HG02870 (cell line): ENCODE measurements around the gene YIPF5.

ENCODE experiments used
- ATAC-seq: cut with Tn5 transposase; IDR thresholded peaks from one replicate; pipeline ENCODE4 v1.9.1; 2021; ENCODE audit warnings: mild to moderate bottlenecking, moderate library complexity; ENCODE audit not compliant: unreplicated experiment

Gene YIPF5

DNA sequence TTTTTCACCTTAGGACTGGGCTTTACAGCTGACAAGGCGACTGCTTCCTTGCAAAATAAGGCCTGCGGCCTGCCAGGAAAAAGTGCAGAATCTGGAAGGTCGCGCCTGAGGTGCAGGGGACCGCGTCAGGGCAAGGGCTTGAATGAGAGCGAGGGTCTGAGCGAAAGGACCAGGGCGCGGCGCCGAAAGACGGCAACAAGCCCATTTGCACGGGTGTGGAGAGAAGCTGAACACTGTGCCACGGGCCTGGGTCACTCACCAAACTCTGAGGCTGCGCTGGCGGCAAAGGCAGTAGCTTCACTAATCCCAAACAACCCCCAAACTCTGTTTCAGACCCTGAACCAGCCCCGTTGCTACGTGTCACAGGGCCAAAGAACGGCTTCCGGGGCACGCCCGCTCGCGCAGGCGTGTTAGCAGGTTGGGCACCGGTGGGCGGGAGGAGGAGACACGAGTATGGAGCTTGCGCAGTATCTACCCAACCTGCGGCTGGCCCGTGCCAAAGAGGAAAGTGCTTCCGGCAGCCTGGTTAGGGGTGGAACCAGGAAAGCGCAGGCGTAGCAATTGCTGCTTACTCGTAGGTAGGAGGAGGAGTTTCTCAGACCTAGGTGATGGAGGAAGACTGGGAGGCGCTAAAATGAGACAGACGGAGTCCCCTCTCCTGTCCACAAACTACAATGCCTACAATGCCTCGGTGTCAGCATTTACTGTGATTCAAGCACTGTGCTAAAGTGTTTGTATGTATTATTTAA, at the start of gene YIPF5, which contains the start of gene KCTD16:
Gene YIPF5, minus strand, starts transcription at position 384 of the 749 bp plus-strand sequence. CDS start 704 bp downstream, outside the sequence.
Gene KCTD16, plus strand, starts transcription at position 598 of the 749 bp plus-strand sequence.
- peak; percentile 99 for ATAC-seq

DNA sequence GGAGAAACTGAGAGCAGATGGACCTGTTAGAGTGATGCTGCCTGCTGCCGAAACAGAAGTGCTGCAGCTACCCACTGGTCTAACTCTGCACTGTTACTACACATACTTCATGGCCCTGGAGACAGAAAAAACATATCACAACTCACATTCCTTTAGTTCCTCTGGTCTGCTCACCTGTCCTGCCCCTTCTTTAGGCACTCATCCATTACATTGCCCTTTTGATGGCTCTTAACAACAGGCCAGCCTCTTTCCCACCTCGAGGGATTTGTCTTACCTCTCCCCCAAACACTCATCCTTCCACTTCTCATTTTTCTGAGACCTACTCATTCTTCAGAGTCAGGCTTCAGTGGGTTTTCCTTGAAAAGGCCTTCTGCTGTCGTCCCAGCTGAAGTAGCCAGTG, 49.4 kb upstream of the YIPF5 start:
- no peak for ATAC-seq

DNA sequence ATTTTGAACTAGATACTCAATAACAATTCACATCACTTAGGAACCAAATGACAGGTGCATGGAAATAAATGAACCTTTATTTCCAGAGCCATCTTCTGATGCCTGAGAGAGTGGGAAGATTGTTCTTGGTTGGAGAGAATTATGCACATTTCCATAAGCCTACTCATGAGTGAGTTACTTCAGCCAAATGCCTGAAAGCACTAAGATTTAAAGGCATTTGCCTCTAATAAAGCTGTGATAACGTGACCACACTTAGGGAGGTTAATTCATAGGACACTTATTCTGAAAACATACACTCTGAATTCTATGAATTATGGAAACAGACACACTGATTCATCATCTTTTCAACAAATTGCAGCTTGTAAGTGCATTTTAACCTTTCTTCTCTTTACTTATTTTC, 40.2 kb upstream of the YIPF5 start:
- no peak for ATAC-seq

DNA sequence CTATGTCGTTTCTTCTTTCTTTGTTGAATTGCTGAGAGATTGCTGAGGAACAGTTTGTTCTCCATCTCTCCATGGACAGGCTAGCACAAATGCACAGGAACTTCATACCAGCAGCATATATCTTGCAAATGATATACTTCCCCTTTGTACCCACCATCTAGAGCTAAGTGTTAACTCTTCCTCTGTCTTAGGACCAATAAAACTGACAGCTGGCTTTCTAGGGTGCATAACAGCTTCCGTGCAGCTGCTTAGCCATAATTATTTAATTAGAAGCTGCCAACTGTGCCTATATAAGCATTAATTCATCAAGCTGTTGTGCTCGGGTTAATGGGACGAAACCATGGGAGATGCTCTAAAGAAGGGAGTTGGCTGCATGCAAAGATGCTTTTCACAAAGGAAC, 38.9 kb upstream of the YIPF5 start:
- ATAC-seq: no peak

DNA sequence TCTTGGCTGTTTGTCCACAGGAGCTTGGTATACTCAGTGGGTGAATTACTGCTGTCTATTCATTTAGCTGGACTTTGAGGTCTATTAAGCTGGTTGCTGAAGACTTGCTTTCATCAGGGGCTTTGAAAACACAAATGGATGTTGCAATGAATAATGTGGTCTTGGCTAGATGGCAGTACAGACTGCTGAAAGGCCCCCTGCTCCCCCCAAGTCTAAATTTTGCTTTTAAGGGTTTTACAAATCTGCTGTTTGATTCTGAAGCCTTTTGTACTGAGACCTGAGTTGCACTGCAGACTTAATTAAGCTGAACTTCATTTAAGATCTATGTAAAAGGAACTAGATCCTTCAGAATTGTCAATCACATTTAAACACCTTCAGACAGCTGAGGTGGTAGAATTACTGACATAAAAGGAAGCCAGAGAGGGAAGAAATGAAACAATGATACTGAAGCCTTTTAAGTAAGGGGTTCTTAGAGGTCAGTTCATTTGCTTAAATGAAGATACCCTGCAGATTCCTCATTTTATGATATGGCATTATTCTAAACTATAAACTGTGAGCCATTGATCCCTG, 37.5 kb upstream of the YIPF5 start:
- ATAC-seq: no peak

DNA sequence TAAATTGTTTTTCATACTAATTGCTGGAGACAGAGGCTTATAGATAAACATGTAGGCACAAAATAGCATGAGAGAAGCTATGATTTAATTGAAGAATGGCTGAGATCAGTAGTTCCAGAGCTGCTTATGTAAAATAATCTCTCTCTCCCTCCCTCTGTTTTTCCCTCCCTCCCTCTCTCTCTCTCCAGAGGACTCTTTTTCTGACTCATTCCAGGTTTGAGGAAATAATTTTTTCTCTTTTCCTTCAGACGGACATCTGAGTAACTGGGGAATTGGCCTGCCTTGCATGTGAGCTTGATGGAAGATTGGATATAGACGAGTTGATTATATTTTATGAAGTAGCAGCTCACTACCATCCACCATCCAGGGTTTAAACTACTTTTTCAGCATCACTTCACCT, 35.7 kb upstream of the YIPF5 start:
- ATAC-seq: no peak

DNA sequence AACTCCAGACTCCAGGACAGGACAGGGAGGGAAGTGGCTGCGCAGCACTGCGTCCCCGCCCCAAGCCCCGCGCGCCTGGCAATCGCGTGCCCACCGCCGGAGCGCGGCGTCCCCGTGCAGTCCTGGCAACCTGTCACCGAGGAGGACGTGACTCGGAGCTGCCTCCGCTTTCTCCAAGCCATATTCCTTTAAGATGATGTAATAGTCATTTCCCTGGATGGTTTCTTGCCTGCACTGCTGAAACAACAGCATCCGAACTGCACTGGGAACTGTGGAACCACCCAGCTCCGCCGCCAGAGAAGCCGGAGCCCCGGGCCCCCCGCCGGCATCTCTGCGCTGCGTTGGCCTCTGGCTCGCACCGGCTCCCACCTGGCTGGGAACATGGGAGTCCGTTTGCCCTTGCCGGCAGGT, 34.7 kb upstream of the YIPF5 start:
- no peak for ATAC-seq

DNA sequence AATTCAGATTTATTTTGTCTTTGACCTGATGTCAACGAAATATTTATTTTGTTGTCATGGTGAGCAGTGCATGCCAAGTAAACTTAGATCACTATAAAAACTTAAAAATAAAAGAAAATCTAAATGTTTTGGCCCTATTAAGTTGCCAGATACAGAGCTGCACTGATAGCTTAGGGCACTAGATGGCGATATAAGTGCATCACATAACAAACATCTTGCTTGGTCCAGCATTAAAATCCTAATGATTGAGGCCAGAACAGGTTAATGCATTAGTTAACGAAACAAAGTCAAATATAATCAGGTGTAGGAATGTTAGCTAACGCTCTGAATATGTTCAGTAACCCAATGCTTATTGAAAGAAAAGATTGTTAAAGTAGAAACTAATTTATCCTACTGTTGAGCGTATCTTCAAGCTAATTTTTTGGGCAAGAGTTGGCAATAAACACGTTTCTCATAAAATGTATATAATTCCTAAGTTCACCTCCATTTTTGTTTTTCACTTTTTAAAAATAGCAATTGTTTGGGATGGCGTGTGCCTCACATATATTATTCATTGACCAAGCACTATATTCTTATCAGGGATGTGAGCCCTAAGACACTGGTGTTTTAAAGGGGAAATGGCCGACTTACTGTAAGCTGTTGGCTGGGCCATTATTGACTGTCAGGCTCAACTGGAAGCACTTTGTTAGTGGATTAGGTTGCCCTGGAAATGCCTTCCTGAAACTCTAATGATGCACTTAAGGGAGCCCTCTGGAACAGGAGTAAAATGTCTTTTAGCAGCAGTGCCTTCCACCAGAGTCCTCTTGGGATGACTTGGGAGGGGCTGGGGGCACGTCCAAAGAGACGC, 33.5 kb upstream of the YIPF5 start:
- peak; percentile 80 for ATAC-seq

DNA sequence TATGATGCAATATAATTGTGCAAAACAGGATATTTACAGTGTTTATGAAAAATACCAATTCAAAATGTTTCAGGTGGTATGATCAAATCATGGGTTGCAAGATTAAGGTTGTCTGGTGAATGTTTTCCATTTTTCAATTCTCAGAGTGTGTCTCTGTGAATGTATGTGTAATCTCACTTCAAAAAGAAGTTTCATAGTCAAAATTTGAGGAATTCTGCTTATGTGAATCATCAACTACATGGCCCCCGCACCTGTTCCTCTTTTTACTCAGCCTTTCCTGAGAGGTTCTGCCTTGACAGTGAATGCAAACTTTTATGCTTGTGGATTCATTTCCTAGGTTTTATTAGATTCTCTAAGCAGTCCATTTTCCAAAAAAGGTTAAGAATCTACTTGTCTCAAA, 32.3 kb upstream of the YIPF5 start:
- ATAC-seq: no peak

DNA sequence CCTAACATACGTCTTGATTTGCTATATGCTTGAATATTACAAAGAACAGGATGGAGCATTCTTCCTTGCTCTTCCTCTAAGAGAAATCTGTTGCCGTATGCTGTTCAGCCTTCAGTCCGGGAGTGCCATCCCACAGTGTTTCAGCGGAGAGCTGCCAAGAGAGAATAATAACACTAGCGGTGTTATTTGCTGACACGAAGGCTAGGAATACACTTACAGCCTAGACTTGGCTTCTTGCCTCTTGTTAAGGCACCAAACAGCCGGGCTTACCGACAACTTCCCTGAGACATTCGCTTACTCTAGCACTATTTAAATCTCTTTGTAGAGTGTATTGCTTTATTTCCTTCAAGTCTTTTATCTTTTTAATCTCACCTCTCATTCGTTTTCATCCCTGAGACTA, 31.6 kb upstream of the YIPF5 start:
- ATAC-seq: no peak

DNA sequence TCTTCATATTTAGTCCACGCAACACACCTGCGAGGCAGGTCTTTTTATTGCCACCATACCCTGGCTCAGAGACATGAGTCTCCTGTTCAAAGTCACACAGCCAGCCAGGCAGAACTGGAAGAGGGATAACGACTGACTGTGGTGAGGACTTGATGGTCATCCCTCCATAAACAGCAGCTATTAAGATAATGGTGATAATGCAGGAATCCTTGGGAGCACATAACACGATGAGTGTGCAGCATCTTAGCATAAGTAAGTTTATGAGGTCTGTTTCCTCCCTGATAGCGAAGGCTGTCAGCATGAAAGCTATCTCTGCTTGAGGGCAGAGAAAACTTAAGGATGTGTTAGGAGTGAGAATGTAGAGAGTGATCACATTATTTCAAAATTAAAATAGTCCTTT, 31.1 kb upstream of the YIPF5 start:
- ATAC-seq: no peak

DNA sequence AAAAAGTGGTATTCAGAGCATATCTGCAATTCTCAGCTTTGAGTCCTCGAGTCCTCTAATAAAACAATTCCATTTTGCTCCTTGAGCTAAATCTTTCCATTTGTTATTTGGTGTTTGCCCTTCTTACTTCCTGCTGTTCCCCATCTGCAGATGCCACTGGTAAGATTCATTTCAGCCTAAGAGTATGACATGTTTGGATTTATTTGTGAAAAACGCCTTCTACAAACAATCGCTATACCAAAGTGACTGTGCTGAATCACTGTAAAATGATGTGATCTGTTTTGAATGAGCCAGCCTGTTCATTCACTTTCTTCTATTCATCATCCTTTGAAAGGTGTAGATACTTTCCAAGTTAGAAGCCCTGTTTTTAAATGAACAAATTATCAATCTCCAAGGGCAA, 27.9 kb upstream of the YIPF5 start:
- ATAC-seq: no peak

DNA sequence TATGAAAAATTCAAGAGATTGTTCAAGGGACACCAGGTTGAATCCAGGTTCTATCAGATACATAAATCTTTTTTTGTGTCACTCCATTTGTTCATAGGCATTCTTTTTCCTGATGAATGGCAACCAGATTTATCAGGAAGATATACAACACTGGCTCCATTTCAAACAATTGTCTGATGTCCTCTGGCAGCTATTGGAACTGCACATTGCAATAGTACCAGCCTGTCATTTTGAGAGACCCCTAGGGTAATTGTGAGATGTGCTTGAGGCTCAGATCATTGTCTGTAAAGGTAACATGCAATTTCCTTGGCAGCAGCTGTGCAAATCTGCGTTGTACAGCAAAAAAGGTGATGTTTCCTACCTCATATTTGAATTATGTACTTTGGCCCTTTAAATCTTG, 26.2 kb upstream of the YIPF5 start:
- no peak for ATAC-seq

DNA sequence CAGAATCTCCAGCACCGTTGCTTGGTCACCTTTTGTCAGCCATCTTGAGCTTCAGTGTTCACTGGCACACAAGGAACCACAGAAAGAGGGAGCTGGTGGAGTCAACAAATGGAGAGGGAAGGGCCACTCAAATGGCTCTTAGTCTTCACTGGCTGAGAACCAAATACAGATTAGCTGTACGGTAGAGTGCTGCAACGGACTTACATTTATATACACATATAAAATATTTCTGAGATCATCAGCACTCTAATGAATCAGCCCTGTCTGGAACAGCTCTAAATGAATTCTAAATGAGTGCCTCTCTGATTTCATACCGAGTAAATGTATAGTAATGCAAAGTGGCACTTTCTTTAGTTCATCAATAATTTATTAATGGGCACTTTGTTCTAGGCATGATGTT, 25.0 kb upstream of the YIPF5 start:
- ATAC-seq: no peak

DNA sequence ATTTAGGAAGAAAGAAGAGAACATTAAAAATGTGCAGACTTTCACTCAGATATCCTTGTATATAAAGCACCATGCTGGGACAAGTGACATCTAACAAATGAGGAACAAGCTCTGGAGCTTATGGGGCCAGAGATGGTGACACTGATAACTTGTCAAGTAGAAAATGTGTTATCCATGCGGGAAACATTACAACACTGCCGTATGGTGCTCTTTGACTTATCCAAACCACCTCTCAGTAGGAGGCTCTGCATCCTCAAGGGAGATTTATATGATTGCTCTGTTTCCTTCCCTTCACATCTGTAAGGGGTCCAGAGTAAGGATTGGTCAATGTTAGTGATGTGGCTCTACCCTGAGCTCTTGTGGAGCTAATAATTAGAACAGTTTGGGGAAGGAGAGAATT, 23.7 kb upstream of the YIPF5 start:
- no peak for ATAC-seq

DNA sequence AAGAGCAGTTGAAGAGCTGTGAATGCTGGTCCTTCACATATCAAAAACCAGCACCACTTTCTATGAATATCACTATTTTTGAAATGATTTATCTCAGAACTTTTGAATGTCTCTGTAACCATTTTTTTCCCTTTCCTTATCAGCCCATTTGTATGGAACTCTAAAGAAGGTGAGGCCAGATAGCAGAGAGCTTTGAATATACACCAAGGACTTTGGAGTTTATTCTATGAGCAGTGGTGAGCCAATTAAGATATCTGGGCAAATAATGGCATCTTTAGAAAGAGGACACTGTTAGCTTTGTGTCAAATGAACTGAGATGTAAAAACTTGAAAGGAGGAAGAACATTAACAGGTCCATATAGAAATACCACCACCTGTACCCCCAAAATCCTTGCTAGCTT, 22.2 kb upstream of the YIPF5 start:
- no peak for ATAC-seq

DNA sequence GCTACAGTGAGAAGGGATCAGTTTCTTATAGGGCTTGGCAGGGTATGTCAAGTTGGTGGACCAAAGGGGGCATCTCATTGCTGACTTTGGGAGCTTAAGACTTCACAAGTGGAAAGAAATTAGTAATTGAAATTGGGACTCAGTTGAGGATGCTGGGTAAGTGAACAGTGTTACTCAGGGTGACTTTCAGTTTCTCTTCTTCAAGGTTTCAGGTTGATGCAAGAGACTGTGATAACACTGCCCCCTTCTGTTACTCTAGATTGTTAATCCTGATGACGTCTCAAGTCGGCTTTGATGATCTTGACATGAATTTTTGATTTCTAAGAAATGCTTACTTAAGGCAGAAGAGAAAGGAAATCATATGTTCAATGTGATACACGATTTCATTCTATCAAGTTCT, 21.5 kb upstream of the YIPF5 start:
- peak; percentile 87 for ATAC-seq

DNA sequence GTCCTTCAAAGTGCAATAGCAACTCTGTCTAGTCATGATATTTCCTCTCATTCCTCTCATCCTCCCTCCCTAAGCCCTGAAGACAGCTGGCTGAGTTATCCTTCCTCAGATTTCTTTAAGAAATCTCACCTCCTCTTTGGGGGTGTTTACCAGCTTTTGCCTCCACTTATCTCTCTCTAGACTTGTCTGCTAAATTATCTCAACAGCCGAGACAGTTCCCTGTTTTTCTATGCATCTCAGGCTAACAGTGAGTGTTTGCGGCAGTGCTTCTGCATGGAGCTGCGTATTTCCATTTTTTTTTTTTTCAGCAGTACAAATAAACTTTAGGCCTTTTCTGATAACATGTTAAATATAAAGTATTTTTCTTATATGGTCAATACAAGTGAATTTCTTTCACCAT, 21.1 kb upstream of the YIPF5 start:
- ATAC-seq: no peak

DNA sequence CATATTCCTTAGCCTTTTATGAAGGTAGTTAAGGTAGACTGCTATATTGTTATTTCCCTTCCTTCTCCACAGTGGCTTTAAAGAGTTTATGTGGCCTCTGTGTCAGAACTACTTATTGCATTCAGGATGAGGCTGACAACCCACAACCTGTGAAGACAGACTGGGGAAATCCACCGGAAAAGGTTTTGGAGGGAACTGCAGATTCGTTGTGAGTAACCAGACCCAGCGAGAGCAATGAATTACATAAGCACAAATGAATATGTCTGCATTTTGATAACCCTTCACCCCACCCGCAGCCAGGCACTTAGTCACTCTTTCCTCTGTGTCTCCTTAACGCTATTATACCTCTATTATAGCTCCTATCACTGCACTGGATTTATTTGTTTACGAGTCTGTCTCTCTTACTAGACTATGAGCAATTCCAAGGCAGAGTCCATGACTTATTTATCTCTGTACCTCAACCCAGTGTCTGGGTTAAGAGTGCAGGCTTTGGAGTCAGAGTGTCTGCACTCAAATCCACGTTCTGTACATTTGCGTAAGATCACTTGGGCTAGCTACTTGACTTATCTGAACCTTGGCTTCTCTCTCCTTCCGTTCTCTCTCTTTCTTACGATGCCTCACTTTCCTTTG, 19.5 kb upstream of the YIPF5 start:
- peak; percentile 51 for ATAC-seq

DNA sequence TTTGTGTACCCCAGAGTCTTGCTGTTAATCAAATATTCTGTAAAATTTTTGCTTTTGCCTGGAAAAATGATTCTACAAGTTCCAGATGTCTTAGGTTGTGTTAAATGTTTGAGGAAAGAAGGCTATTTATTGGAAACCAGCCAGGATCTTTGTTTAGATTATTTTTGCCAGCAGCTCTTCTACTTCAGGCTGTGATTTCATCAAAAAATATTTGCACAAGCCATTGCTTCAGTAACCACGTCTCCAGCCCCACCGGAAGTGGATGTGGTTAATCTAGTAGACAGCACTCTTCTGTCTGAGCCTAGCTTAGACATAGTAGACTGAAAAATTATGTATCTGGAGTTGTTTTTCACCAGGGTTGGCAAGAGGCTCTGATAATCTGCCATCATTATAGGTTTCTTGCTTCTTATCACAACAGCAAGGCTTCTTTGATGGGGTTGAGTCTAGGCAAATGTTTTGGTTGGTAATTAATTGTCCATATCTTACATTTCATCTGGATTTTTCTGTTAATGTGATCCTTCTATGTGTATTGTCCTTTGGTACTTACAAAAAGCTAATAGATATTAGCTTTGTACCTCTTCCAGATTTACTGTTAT, 17.3 kb upstream of the YIPF5 start:
- ATAC-seq: peak; percentile 57
